B cell (primary cell): ENCODE measurements around the gene STAP2.

ENCODE experiments used
- EZH2 ChIP-seq: IDR thresholded peaks from 2 replicates; pipeline ENCODE4 v1.6.1; 2012; ENCODE audit warnings: borderline replicate concordance, low read depth, mild to moderate bottlenecking, moderate library complexity, low read length; ENCODE audit not compliant: insufficient read depth, poor library complexity, severe bottlenecking
- TF ChIP-seq, protein P1 (sequence below): fragments of 200-600 bp; IDR thresholded peaks from one replicate; pipeline ENCODE4 v1.8.0; 2022; ENCODE audit warnings: antibody characterized with exemption, mild to moderate bottlenecking

DNA sequence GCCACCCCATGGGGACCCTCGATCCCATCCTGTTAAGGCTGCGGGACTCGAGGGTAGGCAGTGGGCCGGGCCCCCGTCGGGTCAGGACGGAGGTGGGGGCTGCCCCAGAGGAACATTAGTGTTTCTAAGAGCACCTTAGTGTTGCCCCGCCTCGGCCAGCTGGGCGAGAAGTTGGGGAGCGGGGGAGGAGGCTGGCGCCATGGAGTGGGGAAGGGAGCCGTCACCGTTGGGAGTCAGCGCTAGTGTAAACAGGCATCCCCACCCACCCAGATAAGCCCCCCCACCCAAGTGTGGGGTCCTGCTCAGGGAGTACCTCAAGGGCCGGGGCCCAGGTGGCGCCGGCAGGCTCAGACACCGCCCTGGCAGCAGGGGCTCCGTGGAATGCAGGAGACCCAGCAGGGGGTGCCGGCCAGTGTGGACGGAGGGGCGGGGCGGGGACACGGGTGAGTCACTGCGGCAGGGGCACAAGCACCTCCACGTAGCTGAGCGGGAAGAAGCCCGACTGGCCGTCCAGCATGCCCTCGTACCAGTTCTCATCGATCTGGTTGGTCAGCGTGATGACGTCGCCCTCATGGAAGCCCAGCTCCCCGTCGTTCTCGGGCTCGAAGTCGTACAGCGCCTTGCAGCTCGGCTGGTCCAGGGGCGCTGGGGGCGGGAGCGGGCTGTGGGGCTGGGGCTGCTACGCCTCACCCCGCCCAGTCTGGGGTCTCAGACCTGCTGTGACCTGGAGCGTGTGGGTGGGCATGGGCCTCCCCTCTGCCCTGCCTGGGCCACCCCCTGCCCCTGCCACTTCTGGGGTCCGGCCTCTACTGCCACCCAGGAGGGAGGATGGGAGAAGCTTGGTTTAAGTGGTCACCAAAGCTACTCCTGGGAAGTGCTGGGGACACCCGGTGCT, 22.8 kb upstream of the STAP2 start:
- TF ChIP-seq, protein P1, sequence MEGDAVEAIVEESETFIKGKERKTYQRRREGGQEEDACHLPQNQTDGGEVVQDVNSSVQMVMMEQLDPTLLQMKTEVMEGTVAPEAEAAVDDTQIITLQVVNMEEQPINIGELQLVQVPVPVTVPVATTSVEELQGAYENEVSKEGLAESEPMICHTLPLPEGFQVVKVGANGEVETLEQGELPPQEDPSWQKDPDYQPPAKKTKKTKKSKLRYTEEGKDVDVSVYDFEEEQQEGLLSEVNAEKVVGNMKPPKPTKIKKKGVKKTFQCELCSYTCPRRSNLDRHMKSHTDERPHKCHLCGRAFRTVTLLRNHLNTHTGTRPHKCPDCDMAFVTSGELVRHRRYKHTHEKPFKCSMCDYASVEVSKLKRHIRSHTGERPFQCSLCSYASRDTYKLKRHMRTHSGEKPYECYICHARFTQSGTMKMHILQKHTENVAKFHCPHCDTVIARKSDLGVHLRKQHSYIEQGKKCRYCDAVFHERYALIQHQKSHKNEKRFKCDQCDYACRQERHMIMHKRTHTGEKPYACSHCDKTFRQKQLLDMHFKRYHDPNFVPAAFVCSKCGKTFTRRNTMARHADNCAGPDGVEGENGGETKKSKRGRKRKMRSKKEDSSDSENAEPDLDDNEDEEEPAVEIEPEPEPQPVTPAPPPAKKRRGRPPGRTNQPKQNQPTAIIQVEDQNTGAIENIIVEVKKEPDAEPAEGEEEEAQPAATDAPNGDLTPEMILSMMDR: no peak
- TF ChIP-seq EZH2: no peak
